ENCODE measurements around the gene TPD52L2.

Gene TPD52L2

DNA sequence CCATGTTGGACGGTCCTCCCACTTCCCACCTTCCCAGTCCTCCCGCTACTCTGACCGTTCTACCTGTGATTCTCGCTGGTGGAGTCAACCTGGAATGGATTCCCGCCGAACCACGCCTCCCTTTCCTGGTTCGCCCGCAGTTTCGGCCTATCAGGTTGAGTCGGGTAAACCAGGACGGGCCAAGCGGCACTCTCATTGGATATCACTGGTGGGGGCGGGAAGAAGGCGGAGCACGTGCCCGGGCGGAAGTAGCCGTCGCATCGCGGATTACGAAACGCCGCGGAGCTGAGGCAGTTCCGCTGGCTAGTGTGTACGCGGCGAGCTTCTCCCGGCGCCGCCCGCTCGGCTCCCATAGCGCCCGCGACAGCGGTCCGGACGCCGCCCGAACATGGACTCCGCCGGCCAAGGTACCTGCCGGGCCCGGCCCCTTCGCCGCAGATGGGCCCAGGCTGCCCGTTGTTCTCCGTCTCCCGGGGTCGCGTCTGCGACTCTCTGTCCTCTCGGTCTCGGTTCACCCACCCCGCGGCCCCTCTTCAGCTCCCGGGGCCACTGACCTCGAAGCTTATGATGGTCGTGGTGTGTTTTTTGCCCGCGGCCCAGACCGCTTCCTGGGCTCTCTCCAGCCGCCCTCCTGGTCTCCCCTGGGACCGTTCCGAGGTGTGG lies at the start of gene TPD52L2:
TPD52L2 (plus strand) TSS at position 293 of the 663 bp plus-strand sequence; CDS start at position 389, 96 bp downstream.
- DNase-seq, result peak; percentile 100

GRCh38 chr20:63815615-63816253 lies 49.3 kb upstream of the TPD52L2 start:
- DNase-seq, result no peak

GRCh38 chr20:63819224-63819921 lies 45.7 kb upstream of the TPD52L2 start:
- no peak for DNase-seq

GRCh38 chr20:63821811-63822210 lies 43.3 kb upstream of the TPD52L2 start:
- no peak for DNase-seq

- no peak for DNase-seq
These were observed 42.8 kb upstream of the TPD52L2 start for GRCh38 chr20:63822276-63822696.

- no peak for DNase-seq
These were observed 41.3 kb upstream of the TPD52L2 start for GRCh38 chr20:63823691-63824311.

DNA sequence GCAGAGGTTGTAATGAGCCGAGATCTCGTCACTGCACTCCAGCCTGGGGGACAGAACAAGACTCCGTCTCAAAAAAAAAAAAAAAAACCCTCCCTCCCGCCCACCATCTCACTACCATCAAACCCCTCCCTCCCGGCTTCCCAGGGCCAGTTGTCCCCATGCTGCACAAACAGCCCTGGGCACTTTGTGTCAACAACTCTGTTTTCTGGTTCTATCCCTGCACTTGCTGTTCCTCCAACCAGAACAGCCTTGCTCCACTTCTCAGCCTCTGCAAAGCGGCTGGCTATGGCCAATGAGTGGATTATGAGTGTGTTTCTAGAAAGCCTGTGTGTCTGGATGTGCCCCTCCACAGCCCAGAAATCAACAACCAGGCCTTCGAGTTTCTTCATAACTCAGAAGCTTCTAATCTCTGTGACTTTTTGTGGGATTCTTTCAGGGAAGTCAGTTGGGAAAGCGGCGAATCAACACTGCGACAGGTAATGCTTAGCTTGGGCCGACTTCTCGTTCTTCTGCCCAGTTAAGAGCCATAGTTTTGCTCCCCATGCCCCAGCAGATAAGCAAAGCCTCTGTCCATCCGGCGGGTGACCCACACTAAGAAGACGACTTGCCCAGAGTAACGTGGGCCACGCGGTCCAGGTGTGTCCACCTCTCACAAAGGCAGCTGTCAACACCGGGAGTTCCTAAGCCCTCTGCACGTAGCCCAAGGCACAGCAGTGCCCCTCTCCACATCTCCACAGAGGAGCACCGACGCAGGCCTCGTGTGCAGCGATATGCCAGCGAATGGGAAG lies 39.5 kb upstream of the TPD52L2 start:
- DNase-seq, result no peak

- no peak for DNase-seq
These were observed 38.3 kb upstream of the TPD52L2 start for GRCh38 chr20:63826753-63827152.

DNA sequence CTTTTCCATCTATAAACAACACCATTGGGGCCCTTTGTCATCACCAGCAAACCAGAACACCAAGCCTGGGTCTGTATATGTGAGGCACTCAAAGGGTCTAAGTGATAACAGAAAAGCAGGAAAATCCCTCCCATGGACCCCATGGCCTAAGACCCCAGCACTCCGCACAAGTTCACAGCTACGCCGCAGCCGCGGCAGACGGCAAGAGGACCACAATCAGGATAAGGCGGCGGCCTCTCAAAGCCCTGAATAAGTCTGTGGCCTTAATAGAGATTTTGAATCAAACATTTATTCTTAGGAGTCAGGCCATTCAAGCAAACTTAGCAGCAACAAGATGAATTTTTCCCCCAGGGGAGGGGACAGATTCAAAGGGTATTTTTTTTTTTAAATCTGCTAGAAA lies 36.9 kb upstream of the TPD52L2 start:
- DNase-seq, result no peak

DNA sequence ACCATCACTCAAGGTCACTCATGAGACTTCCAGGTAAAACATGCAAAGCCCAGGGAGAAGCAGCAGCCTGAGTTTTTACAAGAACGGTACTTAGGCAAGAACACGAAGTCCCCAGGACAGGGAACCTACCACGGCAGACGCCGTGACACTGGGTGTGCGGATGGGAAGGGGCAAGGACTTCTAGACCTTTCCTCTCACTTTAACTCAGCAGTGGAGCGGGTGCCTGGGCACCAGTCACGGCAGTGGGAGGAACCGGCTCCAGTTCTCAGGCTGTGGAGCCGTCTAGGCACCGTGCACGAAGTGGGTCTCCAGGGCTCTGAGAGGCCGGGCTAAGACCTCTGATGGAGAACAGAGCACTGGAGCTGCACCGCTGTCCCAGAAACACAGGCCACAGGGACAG lies 36.5 kb upstream of the TPD52L2 start:
- DNase-seq, result no peak

- DNase-seq, result no peak
These were observed 36.1 kb upstream of the TPD52L2 start for GRCh38 chr20:63828951-63829350.

DNA sequence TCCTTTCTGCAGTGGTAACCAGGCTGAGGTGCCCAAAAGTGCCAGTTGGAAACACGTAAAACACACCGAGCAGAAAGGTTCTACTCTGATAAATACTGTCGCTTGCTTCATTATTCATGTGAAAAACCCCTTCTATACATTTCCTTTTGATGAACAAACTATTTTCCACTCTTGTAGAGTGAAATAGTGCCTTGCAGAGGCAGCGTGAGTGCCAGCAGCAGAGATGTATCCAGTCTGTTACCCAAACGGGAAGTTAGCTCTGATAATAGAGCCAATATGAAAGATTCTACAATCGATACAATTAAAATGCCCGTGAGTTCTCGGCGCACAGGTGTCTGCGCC lies 35.5 kb upstream of the TPD52L2 start:
- no peak for DNase-seq

DNA sequence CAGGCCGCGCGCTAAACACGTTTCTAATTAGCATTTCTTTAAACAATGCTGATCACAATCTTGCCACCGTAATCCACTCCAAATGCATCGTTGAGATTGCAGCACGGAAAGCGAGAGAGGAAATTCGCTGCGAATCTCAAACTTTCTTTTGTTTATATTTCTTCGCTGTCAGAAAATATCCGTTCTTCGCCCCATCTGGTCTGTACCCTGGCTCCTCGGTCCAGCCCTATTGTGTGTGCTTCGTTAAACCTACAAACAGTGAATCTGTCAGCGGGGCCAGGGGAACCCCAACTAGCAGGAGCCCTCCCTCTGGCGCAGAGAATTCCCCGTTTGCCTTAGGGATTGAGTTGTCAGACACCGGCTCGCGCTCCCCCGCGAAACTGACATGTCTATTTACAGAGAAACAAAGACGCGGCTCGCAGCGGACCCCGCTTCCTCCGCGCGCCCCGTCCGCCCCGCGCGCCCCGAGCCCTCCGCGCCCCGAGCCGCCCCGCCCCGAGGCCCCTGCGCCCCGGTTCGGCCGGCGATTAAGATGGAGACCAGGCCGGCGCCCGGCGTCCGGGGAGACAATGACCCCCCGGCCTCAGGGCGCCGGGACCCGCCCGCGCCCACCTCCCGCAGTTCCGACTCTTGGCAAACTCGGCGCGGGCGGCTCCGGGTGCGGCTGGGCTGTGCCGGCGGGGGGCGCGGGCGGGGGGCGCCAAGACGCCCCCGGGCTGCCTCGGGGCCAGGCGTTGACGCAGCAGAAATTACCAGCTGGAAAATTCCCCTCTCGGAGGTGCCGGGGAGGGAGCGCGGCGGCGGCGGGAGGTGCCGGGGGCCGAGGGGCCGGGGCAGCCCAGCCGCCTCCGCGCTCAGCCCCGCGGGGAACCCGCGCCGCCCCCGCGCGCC lies 34.9 kb upstream of the TPD52L2 start:
- DNase-seq, result peak in 2 of 3 experiments; percentile 61 to 62

GRCh38 chr20:63830841-63831588 lies 34.1 kb upstream of the TPD52L2 start, which contains the start of gene ZBTB46:
ZBTB46 (minus strand) TSS chr20:63831264; CDS start chr20:63790757, 40,507 bp downstream.
- peak; percentile 64 to 86 (median 68) for DNase-seq

- peak in 2 of 3 experiments; percentile 49 to 60 for DNase-seq
These were observed 33.5 kb upstream of the TPD52L2 start for GRCh38 chr20:63831646-63831992.

- DNase-seq, result no peak
These were observed 32.9 kb upstream of the TPD52L2 start for GRCh38 chr20:63831993-63832686.

GRCh38 chr20:63833776-63834490 lies 31.1 kb upstream of the TPD52L2 start:
- DNase-seq, result no peak

- no peak for DNase-seq
These were observed 30.6 kb upstream of the TPD52L2 start for GRCh38 chr20:63834491-63834880.

DNA sequence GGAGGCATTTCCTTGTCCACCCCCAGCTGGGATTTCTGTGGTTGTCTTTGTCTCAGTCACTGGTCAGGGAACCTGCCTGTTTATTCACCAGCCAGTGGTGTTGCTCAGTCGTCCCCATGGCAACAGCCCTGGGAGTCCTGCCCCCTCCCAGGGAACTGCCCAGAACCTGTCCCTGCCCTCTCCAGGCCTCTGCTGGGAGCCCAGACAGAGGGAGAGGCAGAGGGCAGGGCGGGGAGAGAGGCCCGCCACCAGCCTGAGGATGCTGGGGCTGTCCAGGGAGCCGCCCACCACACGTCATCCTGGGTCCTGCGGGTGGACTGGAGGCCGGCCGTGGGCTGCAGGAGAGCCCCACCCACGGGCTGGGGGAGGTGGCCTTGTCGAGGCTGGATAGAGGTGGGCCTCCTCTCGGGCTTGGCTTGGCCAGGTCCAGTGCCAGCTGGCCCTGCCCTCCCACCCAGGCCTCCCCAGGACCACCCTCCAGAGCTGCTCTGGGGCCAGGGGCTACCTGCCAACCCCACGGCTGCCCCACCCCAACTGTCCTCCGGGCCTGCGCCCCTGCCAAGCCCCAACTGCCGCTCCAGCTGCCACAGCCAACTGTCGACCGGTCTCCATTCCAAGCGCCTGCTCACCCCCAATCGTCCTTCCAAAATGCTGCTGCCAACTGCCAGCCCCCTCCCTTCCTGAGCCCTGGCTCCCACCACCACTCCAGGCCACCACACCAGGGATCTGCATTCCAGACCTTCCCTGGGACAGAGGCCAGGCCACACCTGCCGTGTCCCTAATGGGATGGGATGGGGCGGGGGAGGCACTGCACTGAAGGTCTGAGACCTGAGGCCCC lies 29.8 kb upstream of the TPD52L2 start:
- peak; percentile 79 to 93 (median 81) for DNase-seq
